Measurements from ENCODE around the gene ATRN. TPM values are rescaled to one million over a fixed set of nuclear protein-coding genes. Genes with fewer than 3 reads are reported as not detected.

ATRN gene
- total and polyA plus RNA-seq, 7 donors: 1.2 to 16.1 (median 11.4) TPM

DNA sequence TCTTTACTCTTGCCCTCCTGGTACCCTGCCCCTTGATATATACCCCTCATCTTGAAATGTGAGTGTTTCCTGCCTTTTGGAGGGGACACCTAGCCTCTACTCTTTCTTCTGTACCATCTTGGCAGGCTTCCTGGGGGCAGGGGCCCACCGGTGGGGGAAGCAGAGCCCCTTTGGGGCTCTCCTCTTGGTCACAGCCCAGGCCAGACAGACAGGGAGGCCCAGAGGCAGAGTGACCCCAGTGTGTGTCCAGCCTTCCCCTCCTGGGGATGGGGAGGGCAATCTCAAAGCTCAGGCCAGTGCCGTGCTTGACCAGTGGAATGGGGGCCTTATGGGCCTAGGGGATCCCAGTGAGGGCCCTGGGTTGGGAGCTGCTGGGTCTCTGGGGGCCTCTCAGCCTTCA, 207.4 kb downstream of the ATRN start:
- peak; percentile 65 for DNase-seq
- Histone ChIP-seq H3K27me3 (no peaks in the 10 kb centered on the region), H3K4me1 (peaks cover 0 to 62% (median 57%) of the 10 kb centered on the region in 4 donors), H3K36me3 (peaks cover 0 to 27% (median 11%) of the 10 kb centered on the region in 4 donors), H3K4me3 (no peak overlapping the region), H3K9me3 (no peaks in the 10 kb centered on the region), H3K27ac (peak overlapping the region; percentile 86 to 97 (median 94))
- intact Hi-C loops (cut with DNase I): loop anchor here (5.0 kb wide), 1 partner anchor 89 kb away; the partner anchor contains the start of gene ADISSP
- WGBS, 2 donors: 71 to 73% methylated on average over 2 of the region's 2 CpGs
- TF ChIP-seq POLR2AphosphoS5 (IDR thresholded peaks at IDR 0.05) (no peak), POLR2A (IDR thresholded peaks at IDR 0.05) (no peak), CTCF (IDR thresholded peaks at IDR 0.05) (no peak), EP300 (IDR thresholded peaks at IDR 0.05) (no peak)

DNA sequence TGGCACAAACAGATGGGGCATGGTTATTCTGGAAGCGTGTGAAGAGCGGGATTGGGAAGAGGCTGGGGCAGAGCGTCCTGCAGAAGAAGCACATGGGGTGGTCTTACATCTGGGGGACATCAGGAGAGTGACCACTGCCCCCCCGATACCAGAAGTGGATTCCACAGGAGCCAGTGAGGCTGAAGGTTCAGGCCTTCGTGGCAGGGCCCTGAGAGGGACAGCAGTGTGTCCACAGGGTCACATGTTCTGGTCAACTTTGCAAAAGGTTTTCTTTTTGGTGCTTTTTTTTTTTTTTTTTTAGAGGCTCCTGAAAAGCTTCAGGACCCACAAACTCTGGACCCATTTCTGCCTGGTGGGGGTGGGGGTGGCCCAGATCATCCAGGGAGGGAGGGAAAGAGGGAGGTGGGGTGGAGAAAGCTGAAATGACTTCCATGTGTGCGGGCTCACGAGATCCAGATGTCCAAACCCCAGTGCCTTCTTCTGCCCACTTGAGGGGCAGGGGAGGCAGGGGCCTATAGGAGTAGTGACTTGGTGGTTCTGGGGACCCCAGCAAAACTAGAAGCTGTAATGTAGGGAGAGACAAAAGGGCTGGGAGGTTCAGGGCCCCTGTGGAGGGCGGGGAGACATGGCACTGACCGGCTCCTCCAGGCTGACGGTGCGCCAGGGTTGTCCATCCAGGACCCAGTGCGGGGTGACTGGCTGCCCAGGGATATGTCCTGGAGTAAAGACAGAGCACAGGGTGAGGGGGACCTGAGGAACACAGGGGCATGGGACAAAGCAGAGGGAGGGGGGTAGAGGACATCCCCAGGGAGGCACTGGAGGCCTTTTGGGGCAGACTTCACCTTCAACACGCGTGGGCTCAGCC, 208.3 kb downstream of the ATRN start:
- H3K4me1 ChIP-seq: peaks cover 0 to 62% (median 57%) of the 10 kb centered on the region in 4 donors

DNA sequence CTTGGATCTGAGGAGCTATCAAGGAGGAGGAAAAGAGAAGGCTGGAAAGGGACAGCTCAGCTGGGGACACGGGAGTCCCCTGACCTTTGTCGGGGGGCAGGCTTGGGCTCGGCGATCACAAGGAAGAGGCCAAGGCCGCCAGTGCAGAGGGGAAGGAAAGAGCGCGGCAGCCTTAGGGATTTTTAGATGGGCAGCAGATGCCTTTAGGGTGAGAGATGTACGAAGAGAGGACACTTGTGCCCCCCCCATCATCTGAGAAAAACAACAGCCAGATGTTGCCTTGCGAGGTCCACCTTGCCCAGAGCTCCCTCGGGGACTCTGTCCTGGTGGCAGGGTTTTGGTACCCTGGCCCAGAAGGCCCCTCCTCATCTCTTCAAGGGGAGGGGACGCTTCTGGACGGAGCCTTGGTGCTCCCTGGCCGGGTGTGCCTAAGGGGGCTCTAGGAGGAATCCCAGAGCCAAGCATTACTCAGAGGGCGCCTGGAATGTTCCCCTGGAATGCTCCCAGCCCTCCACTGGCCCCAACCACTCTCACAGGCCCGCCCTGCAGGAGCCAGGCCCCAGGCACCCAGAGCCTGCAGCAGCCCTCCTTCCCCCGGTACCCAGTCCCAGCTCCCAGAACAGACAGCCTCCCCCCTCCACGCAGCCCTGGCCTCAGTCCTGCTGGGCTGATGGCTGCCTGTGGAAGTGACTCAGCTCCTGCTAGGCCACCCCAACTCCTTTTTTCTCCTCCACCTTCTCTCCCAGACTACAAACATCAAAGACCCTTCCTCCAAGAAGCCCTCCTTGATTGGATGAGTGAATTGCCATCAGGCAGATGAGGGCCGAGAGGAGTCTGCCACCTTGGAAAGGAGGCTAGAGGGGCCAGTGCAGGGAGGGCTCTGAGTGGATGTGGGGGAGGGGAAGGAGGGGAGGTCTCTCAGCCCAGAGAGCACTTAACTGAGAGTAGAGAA, 209.2 kb downstream of the ATRN start:
- H3K27me3 ChIP-seq: no peaks in the 10 kb centered on the region

More for the DNA sequence above, 208.3 kb downstream of the ATRN start:
- Histone ChIP-seq H3K36me3 (peaks cover 0 to 18% (median 7%) of the 10 kb centered on the region in 4 donors), H3K27me3 (no peaks in the 10 kb centered on the region), H3K9me3 (no peaks in the 10 kb centered on the region), H3K27ac (peak overlapping the region; percentile 86 to 97 (median 94)), H3K4me3 (peak overlapping the region in 3 of 4 donors; percentile 66 to 76 (median 75))
- WGBS, 2 donors: 80 to 82% methylated on average over 14 of the region's 14 CpGs
- intact Hi-C loops (cut with DNase I): loop anchor here (5.0 kb wide), 1 partner anchor 88 kb away; the partner anchor contains the start of gene ADISSP
- peak; percentile 68 for DNase-seq
- no peak for TF ChIP-seq POLR2A (IDR thresholded peaks at IDR 0.05)
- no peak for TF ChIP-seq POLR2AphosphoS5 (IDR thresholded peaks at IDR 0.05)
- TF ChIP-seq EP300 (IDR thresholded peaks at IDR 0.05): no peak
- TF ChIP-seq CTCF (IDR thresholded peaks at IDR 0.05): no peak

DNA sequence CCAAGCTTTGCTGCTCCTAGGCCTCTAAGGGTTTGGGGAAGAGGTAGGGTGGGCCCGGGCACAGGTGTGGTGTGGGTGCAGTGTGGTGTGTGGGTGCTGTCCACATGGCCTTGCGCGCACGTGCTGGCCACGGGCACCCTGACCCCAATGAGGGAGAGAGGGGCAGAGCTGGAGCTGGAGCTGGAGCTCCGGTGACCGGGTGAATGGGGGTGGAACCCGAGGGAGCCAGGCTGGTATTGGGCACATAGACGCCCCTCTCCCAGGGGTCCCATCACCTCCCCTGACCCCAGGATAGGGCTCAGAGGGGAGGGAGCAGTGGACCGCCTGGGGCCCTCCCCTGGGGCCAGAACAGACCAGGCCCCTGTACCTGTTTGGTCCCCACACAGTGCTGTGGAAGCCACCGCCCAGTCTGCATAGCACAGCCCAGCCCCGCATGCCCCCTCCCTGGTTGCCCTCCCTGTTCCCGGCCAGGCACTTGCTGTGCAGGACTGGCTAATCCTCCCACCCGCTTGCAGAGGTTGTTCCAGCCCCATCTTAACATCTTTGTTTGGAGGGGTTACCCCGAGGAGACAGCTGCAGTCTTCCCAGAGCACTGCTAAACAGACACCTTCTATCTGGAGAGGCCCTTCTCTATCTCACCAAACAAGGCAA, 210.0 kb downstream of the ATRN start:
- H3K27ac ChIP-seq: peak overlapping the region; percentile 86 to 97 (median 94)
- H3K4me3 ChIP-seq: peak overlapping the region; percentile 57 to 76 (median 70)
- H3K9me3 ChIP-seq: no peaks in the 10 kb centered on the region
- WGBS, 2 donors: 52 to 66% methylated on average over 15 of the region's 15 CpGs
- H3K27me3 ChIP-seq: no peaks in the 10 kb centered on the region
- H3K36me3 ChIP-seq: peaks cover 0 to 3% (median 0%) of the 10 kb centered on the region in 4 donors
- TF ChIP-seq POLR2AphosphoS5 (IDR thresholded peaks at IDR 0.05) (peak in 2 of 4 donors; percentile 27 to 31), POLR2A (IDR thresholded peaks at IDR 0.05) (no peak)
- intact Hi-C loops (cut with DNase I): loop anchor here (10.0 kb wide), 2 partner anchors 164 to 924 kb away; partner anchors contain the start of gene MAVS
- H3K4me1 ChIP-seq: peaks cover 0 to 66% (median 63%) of the 10 kb centered on the region in 4 donors
- peak; percentile 71 for DNase-seq

More for the DNA sequence above, 209.2 kb downstream of the ATRN start:
- peaks cover 0 to 62% (median 57%) of the 10 kb centered on the region in 4 donors for H3K4me1 ChIP-seq
- H3K9me3 ChIP-seq: no peaks in the 10 kb centered on the region
- peak overlapping the region; percentile 57 to 76 (median 70) for H3K4me3 ChIP-seq
- H3K36me3 ChIP-seq: peaks cover 0 to 10% (median 2%) of the 10 kb centered on the region in 4 donors
- WGBS, 2 donors: 56 to 64% methylated on average over 18 of the region's 18 CpGs
- peak overlapping the region; percentile 86 to 97 (median 94) for H3K27ac ChIP-seq
- TF ChIP-seq POLR2AphosphoS5 (IDR thresholded peaks at IDR 0.05) (peak; percentile 22 to 81 (median 60)), EP300 (IDR thresholded peaks at IDR 0.05) (no peak), POLR2A (IDR thresholded peaks at IDR 0.05) (peak; percentile 23 to 52)
- intact Hi-C loops (cut with DNase I): loop anchor here (5.0 to 10.0 kb wide), 3 partner anchors 87 to 925 kb away; partner anchors contain the start of genes ADISSP and MAVS
- DNase-seq: peak; percentile 94

All from sigmoid colon (tissue), 7 donors.